Testis (tissue), 2 donors: ENCODE results near the gene ATP5F1E.

Source experiments
- POLR2A ChIP-seq: fragments of 450-650 bp; IDR thresholded peaks from one replicate; pipeline ENCODE4 v1.6.1; 2017; ENCODE audit warnings: antibody characterized with exemption, mild to moderate bottlenecking, moderate library complexity
- TF ChIP-seq, protein P1 (sequence below), 3 experiments: fragments of 450-650 bp in 2 of 3; fragments of 200-600 bp in 1 of 3; sonication (generic) in 1 of 3; IDR thresholded peaks; one replicate each; pipeline ENCODE4 v1.5.1; 2016 to 2019; ENCODE audit warnings: antibody characterized with exemption in 3 of 3, mild to moderate bottlenecking in 2 of 3, moderate library complexity in 1 of 3

DNA sequence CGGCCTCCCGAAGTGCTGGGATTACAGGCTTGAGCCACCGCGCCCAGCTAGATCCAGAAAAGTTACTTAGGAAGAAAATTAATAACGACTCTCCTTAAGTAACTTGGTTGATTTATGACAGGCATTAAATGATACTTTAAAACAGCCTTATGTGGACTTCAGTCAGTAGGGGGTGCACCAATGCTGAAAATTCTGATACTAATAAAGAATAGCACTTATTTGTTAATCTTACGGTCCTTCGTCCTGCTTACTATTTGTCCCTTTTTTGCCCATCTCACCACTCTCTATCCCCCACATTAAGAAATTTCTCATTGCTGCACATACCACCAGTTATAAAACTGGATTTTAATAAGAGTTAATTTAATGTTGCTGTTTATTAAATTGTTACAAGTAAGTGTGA is 23.2 kb upstream of the ATP5F1E start:
- TF ChIP-seq, protein P1, sequence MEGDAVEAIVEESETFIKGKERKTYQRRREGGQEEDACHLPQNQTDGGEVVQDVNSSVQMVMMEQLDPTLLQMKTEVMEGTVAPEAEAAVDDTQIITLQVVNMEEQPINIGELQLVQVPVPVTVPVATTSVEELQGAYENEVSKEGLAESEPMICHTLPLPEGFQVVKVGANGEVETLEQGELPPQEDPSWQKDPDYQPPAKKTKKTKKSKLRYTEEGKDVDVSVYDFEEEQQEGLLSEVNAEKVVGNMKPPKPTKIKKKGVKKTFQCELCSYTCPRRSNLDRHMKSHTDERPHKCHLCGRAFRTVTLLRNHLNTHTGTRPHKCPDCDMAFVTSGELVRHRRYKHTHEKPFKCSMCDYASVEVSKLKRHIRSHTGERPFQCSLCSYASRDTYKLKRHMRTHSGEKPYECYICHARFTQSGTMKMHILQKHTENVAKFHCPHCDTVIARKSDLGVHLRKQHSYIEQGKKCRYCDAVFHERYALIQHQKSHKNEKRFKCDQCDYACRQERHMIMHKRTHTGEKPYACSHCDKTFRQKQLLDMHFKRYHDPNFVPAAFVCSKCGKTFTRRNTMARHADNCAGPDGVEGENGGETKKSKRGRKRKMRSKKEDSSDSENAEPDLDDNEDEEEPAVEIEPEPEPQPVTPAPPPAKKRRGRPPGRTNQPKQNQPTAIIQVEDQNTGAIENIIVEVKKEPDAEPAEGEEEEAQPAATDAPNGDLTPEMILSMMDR (IDR thresholded peaks at IDR 0.05), result peak in 1 of 3 experiments; percentile 16
- TF ChIP-seq POLR2A, result no peak
